Measurements from ENCODE around the gene KRTAP4-5.
"Not testable (repeated sequence)": the region's sequence is repeated elsewhere in the genome, so short reads cannot be mapped to it uniquely, and the experiment has no call there.

KRTAP4-5 gene

DNA sequence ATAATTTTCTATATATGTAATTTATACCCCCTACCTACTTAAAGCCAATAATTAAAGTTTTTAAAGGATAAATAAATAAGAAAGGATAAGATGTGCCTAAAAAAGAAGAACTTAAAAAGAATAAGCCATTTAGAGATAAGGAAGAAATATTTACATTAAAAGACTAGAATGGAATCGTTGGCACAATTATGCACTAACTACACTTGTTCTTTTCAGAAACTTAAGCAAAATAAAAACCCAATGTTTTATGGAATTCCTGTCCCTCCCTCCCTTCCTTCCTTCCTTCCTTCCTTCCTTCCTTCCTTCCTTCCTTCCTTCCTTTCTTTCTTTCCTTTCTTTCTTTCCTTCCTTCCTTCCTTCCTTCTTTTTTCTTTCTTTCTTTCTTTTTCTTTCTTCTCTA, 4.8 kb downstream of the KRTAP4-5 start:
- H3K9me3 Mint-ChIP-seq, result peaks cover 32% of the 10 kb centered on the region
- H3K27ac Mint-ChIP-seq, result no peak overlapping the region
- H3K4me1 Mint-ChIP-seq, result no peaks in the 10 kb centered on the region
- H3K36me3 Mint-ChIP-seq (ENCODE audit: low read depth), result peaks cover under 1% of the 10 kb centered on the region
- H3K27me3 Mint-ChIP-seq (ENCODE audit: low read depth), result peaks cover 17% of the 10 kb centered on the region
- no peak for TF ChIP-seq CTCF (IDR thresholded peaks at IDR 0.05; ENCODE audit: unreplicated experiment in 3 of 3)
- H3K4me3 Mint-ChIP-seq, result no peak overlapping the region

GRCh38 chr17:41141361-41141760, 8.3 kb downstream of the KRTAP4-5 start:
- peaks cover 4% of the 10 kb centered on the region for H3K27me3 Mint-ChIP-seq (ENCODE audit: low read depth)
- no peak overlapping the region for H3K27ac Mint-ChIP-seq
- peaks cover 4% of the 10 kb centered on the region for H3K36me3 Mint-ChIP-seq (ENCODE audit: low read depth)
- TF ChIP-seq CTCF (IDR thresholded peaks at IDR 0.05; ENCODE audit: unreplicated experiment in 3 of 3), result no peak
- H3K4me3 Mint-ChIP-seq, result no peak overlapping the region
- no peaks in the 10 kb centered on the region for H3K4me1 Mint-ChIP-seq
- peaks cover 44% of the 10 kb centered on the region for H3K9me3 Mint-ChIP-seq

DNA sequence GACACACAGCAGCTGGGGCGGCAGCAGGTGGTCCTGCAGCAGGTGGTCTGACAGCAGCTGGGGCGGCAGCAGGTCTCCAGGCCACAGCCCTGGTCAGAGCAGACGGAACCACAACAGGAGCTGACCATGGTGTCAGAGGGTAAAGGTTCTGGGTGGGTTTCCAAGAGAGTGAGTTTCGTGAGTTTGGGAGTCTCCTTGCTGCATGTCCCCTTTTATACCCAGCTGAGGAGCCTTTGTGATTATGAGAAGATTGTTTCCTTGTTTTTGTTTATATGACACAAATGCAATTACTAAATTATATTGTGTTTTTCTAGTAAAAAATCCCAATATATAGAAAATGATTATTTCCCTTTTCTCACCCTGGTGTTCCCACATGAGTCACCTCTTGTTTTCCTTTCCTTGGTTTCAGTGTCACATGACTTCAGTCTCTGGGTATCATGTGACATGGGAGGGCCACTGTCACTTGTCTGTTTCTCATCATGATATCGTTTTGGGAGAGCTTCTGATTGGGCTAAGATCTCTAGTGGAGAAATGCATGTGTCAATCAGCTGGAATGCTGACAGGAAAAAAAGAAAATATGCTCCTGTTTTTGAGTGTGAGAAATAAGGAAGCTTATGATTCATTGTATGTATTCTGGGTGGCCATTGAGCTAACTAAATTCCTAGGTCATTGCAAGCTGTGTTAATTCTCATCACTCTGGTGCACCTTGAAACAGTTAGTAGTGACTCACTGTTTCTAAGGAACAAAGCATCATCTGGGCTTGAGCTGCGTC, 9.1 kb downstream of the KRTAP4-5 start, which contains the start of gene KRTAP4-6:
TSS of gene KRTAP4-6 (minus strand) at position 185 of the 772 bp plus-strand sequence. CDS start at position 128, 57 bp downstream.
- no peak within 1 kb of the TSS for H3K4me3 Mint-ChIP-seq
- peaks cover 7% of the 10 kb centered on the region for H3K27me3 Mint-ChIP-seq (ENCODE audit: low read depth)
- H3K36me3 Mint-ChIP-seq (ENCODE audit: low read depth), result peaks cover 4% of the 10 kb centered on the region
- H3K27ac Mint-ChIP-seq, result no peak within 1 kb of the TSS
- no peak for TF ChIP-seq CTCF (IDR thresholded peaks at IDR 0.05; ENCODE audit: unreplicated experiment in 3 of 3)
- no peaks in the 10 kb centered on the region for H3K4me1 Mint-ChIP-seq
- peaks cover 44% of the 10 kb centered on the region for H3K9me3 Mint-ChIP-seq

- H3K4me1 Mint-ChIP-seq; H3K36me3 Mint-ChIP-seq (ENCODE audit: low read depth); H3K27me3 Mint-ChIP-seq (ENCODE audit: low read depth); H3K4me3 Mint-ChIP-seq; H3K27ac Mint-ChIP-seq: not testable (repeated sequence)
- H3K9me3 Mint-ChIP-seq, result peaks cover 40% of the 10 kb centered on the region
Observed at GRCh38 chr17:41139865-41140264, 9.8 kb downstream of the KRTAP4-5 start.

GRCh38 chr17:41133880-41134735, 15.5 kb downstream of the KRTAP4-5 start:
- Mint-ChIP-seq H3K4me3 (no peak overlapping the region), H3K4me1 (no peaks in the 10 kb centered on the region), H3K9me3 (peaks cover 9% of the 10 kb centered on the region), H3K27me3 (ENCODE audit: low read depth) (peaks cover 7% of the 10 kb centered on the region), H3K36me3 (ENCODE audit: low read depth) (no peaks in the 10 kb centered on the region), H3K27ac (no peak overlapping the region)
- TF ChIP-seq CTCF (IDR thresholded peaks at IDR 0.05; ENCODE audit: unreplicated experiment in 3 of 3), result no peak

DNA sequence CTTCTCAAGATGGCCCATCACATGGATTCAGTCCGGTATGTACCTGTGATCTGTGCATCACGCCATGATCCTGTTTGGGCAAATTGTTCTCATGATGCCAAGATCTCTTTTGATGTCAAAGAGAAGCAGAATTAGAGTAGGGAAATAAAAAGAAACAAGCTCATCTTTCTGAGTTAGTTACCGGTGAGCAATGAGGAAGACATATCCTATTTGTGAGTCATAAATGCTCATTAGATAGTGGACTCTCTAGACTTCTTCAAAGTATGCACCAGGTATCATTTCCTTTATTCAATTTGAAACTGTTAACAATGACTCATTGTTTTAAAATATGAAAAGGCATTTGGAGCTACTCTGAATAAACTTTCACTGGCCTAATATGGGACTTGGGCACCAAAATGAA, 17.6 kb downstream of the KRTAP4-5 start:
- no peak overlapping the region for H3K27ac Mint-ChIP-seq
- no peaks in the 10 kb centered on the region for H3K36me3 Mint-ChIP-seq (ENCODE audit: low read depth)
- H3K9me3 Mint-ChIP-seq, result no peaks in the 10 kb centered on the region
- peaks cover 7% of the 10 kb centered on the region for H3K27me3 Mint-ChIP-seq (ENCODE audit: low read depth)
- H3K4me3 Mint-ChIP-seq, result no peak overlapping the region
- H3K4me1 Mint-ChIP-seq, result no peaks in the 10 kb centered on the region
- no peak for TF ChIP-seq CTCF (IDR thresholded peaks at IDR 0.05; ENCODE audit: unreplicated experiment in 3 of 3)

Measured in nephron (organoid).